CD4-positive, alpha-beta T cell treated with Interleukin-10 for 1 hour (primary cell): Measurements from ENCODE around the gene FRMD1.

Experiments
- DNase-seq: peaks from one replicate; pipeline ENCODE4 v3.0.0-alpha.2; 2020

Gene FRMD1

DNA sequence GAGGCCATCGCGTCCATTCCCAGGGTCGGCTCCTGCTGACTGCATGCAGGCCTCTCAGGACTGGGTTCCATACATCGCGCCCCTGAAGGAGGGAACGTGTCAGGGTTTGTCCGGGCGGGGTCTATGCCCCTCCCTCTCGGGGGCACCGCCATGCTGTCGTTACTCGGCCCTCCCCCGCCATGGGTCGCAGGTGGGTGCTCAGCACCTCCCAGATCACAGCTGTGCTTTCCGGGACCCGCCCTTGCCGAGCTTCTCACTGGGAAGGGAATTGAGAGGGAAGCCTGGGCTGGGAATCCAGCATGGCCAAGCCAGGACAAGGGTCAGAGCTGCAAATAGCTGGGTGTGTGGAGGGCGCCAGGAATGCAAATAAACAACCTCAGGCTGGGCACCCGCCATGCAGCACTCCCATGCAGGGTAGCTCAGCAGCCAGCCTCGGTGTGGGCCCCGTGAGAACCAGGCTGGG lies at the start of gene FRMD1:
TSS of gene FRMD1 (minus strand) at position 270 of the 463 bp plus-strand sequence. CDS start at position 152, 118 bp downstream.
- no peak for DNase-seq

DNA sequence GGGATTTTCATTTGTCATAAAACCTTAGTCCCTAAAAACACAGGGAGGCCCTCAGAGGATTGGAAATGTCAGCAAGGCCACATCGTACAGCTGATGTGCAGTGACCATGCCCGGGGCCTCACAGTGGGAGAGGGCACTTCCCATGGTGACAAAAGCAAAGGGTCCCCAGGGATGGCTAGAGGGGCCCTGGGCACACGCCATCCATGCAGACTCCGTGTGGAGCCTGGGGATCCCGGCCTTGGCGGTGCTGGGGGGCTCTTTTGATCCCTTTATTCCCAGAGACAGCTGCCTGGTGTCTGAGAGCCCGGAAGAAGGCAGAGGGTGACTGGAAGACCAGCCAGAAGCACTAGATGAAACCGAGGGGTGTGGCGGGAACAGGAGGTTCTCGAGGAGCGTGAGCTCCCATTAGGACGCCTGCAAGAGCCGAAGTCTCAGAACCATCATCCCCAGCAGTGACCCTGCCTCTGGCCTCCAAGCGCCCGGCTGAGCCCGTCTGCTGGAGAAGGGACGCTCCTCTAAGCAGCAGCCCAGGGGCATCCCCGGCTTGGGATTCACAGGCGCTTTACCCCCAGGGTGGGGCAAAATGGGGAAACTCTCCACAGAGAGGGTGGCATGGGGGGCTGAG lies 49.1 kb upstream of the FRMD1 start:
- no peak for DNase-seq

DNA sequence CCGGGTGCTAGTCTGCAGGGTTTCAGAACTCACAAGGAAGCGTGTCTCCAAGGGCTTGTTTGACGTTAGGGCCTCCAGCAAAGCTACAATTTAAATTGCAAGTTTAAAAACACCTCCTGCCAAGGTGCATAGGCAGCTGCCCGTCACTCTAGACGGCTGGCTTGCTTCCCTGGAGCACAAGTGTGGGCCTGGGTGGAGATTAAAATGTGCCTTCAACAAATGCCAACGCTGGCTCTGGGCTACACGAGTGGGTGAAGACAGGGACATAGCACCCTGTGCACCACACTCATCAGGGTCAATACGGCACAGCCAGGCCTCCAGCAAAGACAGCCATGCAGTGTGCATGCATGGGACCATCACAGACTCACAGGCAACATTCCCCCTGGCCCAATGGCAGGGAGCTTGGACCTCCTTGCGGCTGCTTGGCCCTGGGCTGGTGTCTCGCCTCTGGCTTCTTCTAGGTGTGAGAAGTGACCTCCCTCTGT lies 48.4 kb upstream of the FRMD1 start:
- DNase-seq, result no peak

DNA sequence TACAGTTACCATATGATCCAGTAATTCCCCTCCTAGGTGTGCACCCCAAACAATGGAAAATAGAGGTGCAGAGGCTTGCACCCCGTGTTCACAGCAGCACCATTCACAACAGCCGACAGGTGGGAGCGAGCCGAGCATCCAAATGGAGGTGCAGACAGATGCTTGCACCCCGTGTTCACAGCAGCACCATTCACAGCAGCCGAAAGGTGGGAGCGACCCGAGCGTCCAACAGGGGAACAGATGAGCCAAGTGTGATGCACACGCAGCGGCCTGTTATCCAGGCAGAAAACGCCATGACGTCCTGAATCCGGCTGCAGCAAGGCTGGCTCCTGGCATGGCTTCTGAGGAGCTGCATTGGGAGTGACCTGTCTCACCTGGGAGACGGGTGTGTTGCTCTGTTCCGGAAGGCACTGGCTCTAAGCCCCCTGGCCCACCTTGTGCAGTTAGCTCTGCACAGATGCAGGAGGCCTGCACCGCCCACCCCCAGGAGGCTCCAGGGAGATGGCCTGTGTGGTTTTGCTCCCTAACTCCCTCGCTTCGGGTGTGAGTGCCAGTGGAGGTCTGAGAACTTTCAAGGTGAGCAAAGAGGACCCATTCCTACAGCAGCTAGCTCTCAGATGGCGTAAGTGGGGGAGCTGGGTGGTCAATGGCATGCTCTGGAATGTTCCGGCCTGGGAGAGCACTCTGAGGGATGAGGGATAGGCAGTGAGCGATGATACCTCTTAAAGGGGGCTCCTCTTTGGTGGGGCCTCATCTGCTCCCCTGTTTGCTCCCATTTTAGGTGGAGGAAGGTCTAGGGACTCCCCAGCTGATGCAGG lies 47.8 kb upstream of the FRMD1 start:
- no peak for DNase-seq

DNA sequence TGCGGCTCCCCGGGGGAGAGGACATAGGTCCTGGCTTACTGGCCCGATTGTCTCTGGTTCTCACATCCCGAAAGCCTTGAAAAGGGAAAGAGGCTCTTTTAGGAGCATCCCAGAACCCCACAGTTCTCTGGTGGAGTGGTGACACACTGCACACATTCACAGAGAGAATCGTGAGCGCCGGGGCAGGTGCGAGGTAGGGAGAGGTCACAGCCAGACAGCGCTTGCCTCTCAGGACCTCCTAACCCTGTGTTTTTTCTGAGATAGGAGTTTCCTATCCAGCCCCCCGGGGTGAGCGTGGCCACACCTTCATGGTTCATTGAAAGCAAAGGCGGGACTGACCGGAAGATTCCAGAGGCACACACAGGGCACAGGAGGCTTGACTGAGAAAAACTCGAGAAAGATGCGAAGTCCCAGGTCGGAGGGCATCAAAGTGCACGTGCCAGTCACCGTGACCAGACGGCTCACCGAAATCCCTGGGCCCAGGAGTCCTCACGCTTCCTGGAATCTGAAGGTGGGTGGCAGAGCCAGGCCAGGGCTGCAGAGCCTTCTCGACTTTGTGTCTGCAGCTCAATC lies 46.5 kb upstream of the FRMD1 start:
- DNase-seq, result no peak

DNA sequence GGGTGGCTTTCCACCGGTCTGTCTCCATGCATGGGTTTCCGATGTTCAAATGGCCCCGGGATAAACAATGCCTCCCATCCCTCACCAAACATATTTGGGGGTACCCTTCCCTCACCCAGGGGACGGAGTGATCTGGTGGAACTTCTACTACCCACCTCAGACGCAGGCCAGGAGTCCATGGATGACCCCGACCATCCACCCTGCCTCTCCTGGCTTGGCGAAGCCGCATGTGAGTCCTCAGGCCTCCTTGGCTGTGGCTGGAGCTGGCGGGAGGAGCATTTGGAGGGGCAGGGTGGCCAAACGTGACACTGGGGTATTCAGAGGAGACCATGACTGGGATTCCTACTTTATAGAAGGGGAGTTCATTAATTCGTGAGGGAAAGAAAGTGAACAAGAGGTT lies 45.9 kb upstream of the FRMD1 start:
- no peak for DNase-seq

DNA sequence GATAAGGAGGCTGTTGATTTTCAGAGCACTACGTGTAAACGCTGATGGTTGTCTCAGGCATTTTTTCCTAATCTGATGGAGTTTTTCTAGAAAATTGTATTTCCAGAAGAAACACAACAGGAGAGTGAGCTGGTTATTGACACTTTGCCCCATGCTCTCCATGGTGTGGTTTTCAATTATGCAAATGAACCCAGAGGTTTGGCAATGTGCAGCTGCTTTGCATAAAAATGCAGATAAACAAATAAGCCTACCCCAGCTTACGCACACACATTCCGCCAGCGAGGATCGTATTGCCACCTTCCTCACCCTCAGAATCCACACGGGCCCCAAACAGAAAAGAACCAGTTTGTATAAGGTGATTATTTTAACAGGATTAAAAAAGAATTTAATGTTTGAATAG lies 45.1 kb upstream of the FRMD1 start:
- no peak for DNase-seq

DNA sequence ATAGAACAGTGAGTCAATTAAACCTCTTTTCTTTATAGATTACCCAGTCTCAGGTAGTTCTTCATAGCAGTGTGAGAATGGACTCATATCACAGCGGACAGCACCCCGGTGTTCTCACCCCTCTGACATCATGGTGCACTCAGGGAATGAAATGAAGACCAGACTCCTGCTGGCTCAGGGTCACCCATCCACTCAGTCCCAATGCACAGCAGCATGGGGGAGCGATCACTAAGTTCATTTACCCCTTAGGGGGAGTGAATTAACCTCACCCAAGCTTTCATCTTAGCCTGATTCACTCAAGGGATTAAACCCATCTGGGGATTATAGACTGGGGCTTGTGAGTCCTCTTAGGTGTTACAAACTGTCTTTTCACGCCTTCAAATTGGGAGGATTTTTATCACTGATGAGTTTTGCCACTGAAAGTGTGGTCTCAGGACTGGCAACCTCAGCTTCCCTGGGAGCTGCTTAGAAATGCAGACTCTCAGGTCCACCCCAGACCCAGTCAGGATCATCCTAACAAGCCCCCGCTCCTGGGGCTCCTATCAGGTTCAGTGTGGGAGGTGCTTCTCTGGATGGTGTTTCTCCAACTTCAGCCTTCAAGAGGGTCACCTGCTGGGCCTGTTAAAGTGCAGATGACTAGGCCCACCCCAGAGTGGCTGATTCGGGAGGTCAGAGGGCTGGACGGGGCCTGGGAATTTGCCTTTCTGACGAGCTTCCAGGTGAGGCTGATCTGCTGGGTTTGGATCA lies 44.3 kb upstream of the FRMD1 start:
- no peak for DNase-seq

DNA sequence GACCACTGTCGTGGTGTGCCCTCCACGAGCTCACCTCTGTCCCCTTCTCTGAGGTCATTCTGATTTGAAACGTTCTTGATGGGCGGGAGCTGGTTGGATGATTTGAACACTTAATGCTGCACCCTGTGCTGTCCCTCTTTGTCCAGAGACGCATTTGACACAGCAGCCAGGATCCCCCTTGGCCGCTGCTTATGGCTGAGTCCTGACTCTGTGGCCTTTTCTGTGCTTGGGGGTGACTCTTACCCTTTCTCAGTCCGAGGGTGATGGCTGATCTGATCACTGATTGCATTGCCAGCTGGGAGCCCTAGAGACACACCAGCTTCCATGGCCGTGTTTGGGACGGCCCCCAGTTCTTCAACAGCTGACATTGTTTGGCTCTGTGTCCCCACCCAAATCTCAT lies 43.5 kb upstream of the FRMD1 start:
- DNase-seq, result no peak

DNA sequence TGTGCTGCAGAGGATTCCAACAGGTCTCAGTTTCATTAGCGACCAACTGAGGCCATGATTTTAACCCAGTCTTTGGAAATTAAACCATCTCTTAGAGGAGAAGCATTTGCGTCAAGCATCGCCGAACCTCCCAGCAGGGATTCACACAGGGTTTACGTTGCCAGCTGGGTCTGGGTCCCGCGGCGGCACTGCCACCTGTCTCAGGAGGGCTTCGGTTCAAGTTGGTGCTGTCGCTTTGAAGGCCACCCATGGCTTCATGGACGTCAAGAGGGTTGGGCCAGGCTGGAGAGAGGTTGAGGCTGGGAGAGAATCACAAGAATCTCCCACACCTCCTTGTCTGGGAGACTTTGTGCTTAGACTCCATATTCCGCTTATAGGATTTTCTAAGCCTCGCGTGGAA lies 43.0 kb upstream of the FRMD1 start:
- DNase-seq, result no peak

DNA sequence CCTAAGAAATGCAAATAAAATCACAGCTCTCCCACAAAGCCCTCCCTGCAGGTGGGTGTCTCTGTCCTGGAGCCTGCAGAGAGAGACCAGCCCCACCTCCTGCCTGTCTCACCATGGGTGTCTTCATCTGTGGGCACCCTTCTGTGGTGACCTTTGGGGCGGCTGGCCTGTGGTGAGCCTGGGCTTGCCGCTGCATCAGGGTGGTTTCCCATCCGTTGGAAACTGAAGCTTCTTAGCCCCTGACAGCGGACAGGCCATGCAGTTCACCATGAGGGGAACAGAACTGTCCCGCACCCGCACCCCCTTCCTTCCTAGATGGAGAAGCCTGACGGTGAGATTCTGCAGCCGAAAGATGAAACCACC lies 42.3 kb upstream of the FRMD1 start:
- DNase-seq, result no peak

DNA sequence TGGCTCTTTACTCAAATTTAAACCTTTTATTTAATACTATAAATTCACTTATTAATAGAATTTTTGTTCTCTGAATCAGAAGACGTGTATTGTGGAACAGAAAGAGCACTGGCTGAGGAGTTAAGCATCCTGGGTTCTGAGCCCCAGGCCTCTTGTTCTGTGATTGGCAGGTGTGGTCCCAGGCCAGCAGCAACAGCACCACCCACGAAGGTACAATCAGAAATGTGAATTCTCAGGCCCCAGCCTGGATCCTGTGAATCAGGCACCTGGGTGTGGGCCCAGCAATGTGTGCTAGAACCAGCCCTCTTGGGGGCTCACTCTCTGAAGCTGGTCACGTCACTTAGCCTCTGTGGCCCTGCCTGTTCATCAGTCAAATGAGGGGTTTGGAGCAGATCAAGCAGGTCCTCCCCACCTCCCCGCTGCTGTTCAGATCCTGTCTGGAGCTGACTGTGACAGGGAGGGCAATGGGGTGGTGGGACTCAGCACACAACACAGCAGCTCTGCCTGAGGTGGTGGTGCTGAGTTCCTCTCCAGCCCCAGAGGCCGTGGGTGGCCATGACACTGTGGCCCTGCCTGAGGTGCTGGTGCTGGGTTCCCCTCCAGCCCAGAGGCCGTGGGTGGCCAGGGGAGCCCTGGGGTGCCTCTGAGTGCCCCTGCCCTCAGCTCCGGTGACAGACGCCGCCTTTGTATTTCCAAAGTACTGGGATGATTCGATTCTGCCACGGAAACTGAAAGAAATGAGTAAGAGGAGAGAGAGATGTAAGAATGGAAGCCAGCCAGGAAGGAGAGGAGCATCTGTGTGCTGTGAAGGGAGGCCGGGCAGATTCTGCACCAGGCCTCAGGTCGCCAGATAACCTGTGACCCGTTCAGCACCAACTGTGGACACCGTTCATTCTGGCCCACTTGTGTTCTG lies 41.6 kb upstream of the FRMD1 start:
- no peak for DNase-seq

DNA sequence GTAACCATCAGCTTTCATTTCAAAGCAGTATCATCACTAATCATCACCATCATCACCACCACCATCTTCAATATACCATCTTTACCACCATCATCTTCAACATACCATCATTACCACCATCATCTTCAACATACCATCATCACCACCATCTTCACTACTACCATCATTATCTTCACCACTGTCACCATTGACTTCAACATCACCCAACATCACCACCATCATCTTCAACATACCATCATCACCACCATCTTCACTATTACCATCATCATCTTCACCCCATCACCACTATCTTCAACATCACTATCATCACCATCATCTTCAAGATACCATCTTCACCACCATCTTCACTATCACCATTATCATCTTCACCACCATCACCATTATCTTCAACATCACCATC lies 40.5 kb upstream of the FRMD1 start:
- no peak for DNase-seq

DNA sequence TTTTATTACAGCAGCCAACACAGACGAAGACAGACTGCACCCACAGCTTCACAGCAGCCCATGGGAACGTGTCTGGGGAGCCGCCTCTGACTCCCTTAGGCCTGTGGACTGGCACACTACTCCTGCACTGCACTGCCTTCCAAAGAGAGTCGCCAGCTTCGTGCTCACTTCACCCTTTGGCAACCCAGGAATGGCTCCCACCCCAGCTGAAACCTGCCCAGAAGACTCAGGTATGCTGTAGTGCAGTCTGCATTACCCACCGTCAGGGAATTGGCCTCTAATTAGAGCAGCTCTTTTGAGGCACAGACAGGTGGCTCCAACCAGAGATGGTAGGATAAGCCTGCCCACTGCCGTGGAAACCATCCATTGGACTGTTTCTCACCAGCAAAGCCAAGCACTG lies 39.9 kb upstream of the FRMD1 start:
- DNase-seq, result no peak

DNA sequence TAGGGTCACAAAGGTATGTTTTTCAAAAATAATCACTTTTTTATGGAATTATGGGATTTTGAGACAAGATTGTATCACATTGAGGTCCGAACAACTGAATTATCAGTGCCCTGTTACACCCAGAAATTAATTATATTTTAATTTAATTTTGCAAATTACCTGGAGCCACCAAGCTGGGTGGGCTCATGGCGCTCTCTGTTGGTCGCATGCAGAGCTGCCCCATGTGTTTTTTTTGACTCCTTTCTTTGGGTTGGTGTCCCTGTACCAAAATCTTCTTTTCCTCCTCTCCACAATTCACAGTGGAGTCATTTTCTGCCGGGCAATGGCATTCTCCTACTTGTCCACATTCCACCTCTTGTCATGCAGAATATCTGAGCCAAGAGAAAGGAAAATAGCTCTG lies 38.9 kb upstream of the FRMD1 start:
- no peak for DNase-seq

DNA sequence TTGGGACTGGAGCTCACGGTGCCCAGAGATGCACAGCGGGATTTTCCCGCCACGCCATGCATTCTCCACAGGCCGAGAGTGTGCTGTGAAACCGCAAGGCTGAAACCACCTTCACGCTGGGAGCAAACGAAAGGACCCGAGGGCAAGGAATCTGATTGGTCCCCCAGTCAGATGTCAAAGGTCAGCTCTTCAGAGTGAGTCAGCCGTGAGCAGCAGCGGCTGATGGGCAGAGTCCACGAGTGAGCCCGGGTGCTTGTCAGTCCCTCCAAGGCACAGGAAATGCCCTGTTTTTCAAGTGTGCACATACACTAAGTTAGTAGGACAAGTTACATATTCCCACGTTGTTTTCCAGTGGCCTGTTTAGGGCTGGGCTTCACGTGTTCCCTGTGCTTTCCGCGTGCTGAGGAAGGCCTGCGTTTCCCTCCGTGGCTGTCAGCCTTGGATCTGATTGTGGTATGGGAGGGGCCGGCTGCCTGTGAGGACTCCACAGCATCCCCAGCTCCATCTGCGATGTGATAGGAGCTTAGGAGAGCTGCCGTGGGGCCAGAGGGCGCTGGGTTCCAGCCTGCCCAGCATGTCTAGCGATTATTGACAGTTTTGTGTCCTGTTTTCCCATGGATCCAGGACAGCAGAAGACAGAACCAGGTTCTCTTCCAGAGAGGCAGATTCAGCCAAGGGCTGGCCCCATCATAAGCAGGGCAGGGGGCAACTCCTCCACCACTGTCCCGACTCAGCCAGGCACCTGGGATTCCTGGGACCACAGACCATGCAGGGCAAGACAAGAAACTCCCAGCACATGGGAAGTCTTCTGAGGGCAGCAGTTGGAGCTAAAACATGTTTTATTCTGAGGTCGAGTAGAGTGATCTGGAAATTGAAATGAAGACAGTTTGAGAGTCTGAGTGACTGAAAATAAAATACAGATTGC lies 38.2 kb upstream of the FRMD1 start:
- no peak for DNase-seq

DNA sequence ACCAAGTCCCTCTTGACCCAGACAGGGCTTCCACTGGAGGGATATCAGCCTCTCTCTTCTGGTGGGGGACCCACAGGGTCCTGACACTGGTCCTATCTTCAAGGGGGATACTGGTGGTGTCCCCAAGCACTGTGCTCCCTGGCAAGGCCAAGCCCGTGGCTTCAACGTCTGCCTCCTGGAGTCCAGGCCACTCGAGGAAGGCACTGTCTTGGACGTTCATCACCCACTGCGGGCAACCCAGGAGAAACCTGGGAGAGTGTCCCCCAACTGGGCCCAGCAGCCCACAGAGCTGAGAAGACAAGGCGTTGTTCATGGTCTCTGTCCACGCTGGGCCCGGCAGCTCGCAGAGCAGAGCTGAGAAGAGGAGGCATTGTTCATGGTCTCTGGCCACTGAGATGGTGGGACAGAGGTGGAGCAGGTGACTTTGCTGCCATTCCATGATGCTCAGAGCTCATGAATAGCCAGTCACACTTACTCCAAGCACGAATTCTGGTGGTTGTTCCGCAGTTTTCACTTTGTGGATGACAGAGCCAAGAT lies 37.5 kb upstream of the FRMD1 start:
- DNase-seq, result no peak

DNA sequence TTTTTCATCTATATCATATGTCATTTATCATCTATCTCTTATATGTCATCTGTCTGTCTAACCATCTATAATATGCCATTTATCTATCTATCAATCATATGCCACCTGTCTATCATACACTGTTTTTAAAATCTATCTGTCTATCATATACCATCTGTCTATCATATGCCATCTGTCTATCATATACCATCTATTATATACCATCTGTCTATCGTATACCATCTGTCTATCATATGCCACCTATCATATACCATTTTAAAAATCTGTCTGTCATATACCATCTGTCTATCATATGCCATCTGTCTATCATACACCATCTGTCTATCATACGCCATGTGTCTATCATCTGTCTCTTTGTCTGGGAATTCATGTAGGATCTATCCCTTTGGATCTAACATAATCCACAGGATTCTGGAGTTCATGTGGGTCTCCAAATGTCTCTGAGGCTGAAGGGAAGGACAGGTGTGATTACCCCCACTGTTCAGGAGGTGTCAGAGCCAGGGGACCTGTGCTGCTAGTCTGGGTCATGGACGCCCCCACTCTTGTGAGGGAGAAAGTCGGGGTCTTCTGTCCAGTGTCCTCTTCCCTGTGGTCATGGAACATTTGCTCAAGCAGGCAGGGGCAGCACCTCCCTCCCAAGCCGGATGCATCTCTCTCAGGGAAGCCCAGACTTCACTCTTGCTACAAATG lies 36.9 kb upstream of the FRMD1 start:
- no peak for DNase-seq

DNA sequence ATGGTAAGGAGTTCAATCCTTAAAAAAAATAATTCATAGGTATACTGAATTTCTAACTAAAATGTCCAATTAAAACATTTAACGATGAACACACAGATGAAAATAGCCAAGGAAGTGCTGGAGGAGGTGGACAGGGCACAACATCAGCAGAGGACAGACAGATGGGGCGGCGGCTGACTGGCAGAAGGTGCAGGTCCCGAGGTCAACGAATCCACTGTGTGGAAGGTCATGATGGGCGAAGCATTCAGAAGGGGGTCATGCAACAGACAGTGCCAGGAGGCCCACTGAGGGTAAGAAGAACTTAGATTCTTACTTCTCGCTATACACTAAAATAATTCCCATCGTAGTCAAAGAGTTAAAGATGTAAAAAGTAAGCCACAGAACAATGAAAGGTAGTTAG lies 34.2 kb upstream of the FRMD1 start:
- DNase-seq, result no peak

DNA sequence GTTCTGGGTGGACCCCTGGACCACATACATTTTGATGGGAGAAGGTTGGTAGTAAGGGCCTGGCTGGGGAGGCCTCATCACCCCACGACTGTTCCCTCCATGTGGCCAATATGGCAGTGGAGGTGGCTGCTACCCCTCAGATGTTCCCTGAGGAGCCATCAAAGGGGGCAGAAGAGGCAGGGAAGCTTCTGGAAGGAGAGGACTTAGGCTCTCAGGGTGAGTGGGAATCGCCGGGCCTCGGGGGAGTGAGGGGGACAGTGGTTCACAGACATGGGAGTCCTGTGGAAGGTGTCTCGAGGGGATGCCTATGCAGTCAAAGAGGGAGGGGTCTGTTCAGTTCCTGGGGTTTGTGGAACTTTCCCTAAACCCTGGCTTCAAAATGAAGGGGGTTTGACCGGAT lies 32.9 kb upstream of the FRMD1 start:
- DNase-seq, result no peak
